HG03469 (cell line): ENCODE measurements around the gene CUEDC2.

Experiments
- ATAC-seq: cut with Tn5 transposase; IDR thresholded peaks from one replicate; pipeline ENCODE4 v1.9.1; 2021; ENCODE audit warnings: mild to moderate bottlenecking, moderate library complexity, moderate number of reproducible peaks; ENCODE audit not compliant: unreplicated experiment

The CUEDC2 gene

GRCh38 chr10:102399217-102400021 lies 33.0 kb downstream of the CUEDC2 start:
- ATAC-seq, result peak; percentile 29

- no peak for ATAC-seq
These were observed 34.0 kb downstream of the CUEDC2 start for GRCh38 chr10:102398172-102399020.

- no peak for ATAC-seq
These were observed 34.9 kb downstream of the CUEDC2 start for GRCh38 chr10:102397222-102398171.

- no peak for ATAC-seq
These were observed 35.6 kb downstream of the CUEDC2 start for GRCh38 chr10:102396730-102397151.

GRCh38 chr10:102396317-102396650 lies 36.1 kb downstream of the CUEDC2 start:
- ATAC-seq, result no peak

- no peak for ATAC-seq
These were observed 36.7 kb downstream of the CUEDC2 start, which contains the start of gene NFKB2 for GRCh38 chr10:102395400-102396316. Gene NFKB2 (plus strand): TSS chr10:102395705. CDS start chr10:102395960, 255 bp downstream.

GRCh38 chr10:102394801-102395399 lies 37.5 kb downstream of the CUEDC2 start:
- no peak for ATAC-seq

- peak; percentile 56 for ATAC-seq
These were observed 38.1 kb downstream of the CUEDC2 start for GRCh38 chr10:102394079-102394800.

- ATAC-seq, result no peak
These were observed 38.8 kb downstream of the CUEDC2 start for GRCh38 chr10:102393411-102394078.

- ATAC-seq, result no peak
These were observed 40.1 kb downstream of the CUEDC2 start for GRCh38 chr10:102392306-102392705.

GRCh38 chr10:102389894-102390293 lies 42.5 kb downstream of the CUEDC2 start:
- ATAC-seq, result no peak

GRCh38 chr10:102384606-102385429 lies 47.6 kb downstream of the CUEDC2 start:
- ATAC-seq, result no peak

- no peak for ATAC-seq
These were observed 48.3 kb downstream of the CUEDC2 start for GRCh38 chr10:102384053-102384452.

GRCh38 chr10:102382871-102383270 lies 49.5 kb downstream of the CUEDC2 start:
- no peak for ATAC-seq

GRCh38 chr10:102381983-102382382 lies 50.4 kb downstream of the CUEDC2 start:
- ATAC-seq, result no peak

GRCh38 chr10:102379383-102379782 lies 53.0 kb downstream of the CUEDC2 start:
- ATAC-seq, result no peak

GRCh38 chr10:102376901-102377300 lies 55.5 kb downstream of the CUEDC2 start:
- ATAC-seq, result no peak
